HG03095 (cell line): ENCODE measurements around the gene FBXO38.

Source experiments
- ATAC-seq: cut with Tn5 transposase; IDR thresholded peaks from one replicate; pipeline ENCODE4 v1.9.1; 2021; ENCODE audit warnings: moderate library complexity; ENCODE audit not compliant: unreplicated experiment

Gene FBXO38

DNA sequence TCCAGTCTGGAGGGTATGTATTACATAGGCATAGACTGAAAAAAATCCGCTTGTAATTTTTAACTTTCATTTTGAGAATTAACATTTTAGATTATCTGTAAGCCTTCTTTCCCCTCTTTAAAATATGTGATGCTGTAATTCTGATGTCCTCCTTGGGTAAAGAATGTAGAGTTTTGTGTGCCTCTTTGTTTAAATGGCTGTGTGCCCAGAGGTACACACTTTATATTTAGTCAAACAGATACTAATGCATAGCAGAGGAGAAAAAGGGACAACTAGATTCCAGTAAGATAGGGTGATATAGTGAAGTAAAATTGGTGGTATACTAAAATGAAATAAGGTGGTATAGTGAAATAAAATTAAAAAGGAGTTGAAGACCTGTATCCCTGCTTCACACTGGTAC lies 1.3 kb downstream of the FBXO38 start:
- no peak for ATAC-seq

DNA sequence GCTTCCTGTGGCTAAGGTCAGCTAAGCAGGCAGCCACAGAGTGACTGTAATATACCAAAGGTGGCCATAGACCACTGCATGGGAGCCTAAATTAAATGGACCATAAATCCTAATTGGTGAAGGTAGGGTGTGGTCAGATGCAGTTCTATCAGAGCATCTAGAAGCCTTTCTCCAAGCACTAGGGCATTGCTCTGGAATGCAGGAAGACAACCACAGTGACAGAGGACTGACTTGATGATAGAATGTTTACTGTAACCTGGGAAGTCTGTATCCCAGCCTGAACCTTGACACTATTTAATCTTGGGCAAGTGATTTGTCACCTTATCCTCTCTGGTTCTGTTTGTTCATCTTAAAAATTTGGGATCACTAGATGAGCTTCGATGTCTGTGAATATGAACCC lies 2.3 kb downstream of the FBXO38 start:
- ATAC-seq: no peak

DNA sequence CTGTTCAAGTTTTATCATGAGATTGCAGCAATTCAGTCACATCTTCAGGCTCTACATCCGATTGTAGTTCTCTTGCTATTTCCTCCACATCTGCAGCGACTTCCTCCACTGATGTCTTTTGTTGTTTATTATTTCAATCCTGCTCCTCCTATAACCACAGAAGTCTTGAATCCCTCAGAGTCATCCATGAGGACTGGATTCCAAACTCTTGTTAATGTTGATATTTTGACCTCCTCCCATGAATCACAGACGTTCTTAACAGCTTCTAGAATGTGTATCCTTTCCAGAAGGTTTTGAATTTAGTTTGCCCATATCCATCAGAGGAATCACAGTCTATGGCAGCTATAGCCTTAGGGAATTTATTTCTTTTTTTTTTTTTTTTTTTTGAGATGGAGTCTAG lies 3.6 kb downstream of the FBXO38 start:
- no peak for ATAC-seq

DNA sequence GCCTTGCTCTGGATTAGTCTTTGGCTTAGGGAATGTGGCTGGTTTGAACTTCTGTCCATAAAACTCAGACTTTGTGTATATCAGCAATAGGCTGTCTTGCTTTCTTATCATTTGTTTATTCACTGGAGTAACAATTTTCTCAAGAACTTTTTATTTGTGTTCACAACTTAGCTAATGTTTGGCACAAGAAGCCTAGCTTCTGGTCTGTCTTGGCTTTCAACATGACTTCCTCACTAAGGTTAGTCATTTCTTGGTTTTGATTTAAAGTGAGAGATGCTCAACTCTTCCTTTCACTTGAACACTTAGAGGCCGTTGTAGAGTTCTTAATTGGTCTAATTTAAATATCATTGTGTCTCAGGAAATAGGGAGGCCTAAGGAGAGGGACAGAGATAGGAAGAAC lies 4.9 kb downstream of the FBXO38 start:
- no peak for ATAC-seq

DNA sequence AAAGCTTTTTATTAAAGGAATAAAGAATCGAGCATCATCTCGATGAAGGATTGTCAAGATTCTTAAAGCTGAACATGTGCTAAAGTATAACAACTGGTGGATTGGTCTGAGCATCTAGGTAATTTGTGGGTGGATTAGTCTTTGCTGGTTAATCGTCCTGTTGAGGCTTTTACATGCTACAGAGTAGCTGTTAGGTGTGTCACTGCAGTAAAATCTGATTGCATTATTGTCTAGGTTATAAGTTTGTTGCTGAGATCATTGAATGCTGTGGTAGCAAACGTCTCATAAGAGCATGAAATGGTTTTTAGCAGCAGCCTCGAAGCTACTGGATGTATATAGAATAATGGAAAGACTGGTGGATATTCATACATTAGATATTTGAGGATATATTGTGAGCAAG lies 7.2 kb downstream of the FBXO38 start:
- no peak for ATAC-seq

DNA sequence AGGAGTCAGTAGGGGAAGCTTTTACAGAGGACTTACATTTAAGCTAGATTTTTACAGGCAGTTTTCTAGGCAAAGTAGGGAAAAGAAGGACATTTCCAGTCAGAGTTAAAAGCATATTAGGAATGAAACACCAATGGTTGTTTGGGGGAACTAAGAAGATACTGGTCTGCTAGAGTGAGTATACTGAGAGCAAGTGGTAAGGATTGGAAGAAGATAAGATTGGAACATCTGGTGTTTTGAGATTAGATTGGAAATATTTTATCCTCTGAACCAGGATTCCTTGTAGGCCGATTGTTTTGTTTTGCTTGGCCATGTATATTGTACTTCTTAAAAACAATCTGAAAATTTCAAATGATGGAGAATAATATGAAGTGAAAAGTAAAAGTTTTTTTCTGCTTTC lies 7.7 kb downstream of the FBXO38 start:
- ATAC-seq: no peak

DNA sequence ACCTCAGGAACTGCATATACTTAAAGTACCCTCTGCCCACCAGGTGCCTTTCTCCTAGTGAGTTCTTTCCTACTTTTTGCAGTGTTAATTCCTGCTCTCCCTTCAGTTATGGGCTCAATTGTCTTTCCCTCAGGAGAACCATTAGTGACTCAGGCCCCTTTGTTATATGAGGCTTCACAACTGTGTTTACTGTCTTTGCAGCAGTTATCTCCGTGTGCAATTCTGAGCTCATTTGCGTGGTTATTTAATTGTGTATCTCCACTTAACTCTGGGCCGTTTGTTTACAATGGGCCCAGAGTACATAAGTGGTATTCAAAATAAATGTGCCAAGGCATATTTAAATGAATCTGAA lies 9.6 kb downstream of the FBXO38 start:
- no peak for ATAC-seq

DNA sequence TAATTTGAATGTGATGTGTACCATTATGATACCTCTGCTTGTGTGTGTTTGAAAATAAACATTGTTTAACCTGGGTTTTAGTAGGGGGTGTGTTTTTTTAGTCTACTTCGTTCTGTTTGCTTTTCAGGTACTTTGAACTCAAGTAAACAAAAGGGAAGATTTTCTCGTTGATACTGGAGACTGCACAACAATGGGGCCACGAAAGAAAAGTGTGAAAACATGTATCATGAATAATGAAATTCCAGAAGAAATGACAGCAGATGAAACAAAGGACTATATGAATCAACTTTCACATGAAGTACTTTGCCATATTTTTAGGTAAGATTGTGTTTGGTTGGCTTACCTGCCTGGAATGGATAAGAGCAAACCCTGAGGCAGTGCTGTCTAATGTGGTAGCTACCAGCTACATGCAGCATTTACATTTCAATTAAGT lies 10.8 kb downstream of the FBXO38 start:
- no peak for ATAC-seq

DNA sequence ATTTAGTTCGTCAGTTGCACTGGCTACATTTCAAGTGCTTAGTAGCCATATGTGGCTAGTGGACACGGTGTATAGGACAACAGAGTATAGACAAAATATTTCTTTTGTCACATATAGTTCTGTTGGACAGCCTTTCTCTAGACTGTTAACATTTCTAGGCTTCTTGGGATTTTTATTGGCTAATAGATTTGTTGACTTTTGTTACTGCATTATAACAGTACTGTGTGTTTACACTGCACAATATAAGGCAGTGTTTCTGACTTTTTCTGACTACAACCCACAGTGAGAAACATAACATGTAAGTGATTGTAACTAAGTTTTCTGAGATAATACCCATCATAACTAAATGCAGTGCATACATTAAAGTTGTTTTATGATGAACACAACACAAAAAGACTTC lies 11.3 kb downstream of the FBXO38 start:
- ATAC-seq: no peak

DNA sequence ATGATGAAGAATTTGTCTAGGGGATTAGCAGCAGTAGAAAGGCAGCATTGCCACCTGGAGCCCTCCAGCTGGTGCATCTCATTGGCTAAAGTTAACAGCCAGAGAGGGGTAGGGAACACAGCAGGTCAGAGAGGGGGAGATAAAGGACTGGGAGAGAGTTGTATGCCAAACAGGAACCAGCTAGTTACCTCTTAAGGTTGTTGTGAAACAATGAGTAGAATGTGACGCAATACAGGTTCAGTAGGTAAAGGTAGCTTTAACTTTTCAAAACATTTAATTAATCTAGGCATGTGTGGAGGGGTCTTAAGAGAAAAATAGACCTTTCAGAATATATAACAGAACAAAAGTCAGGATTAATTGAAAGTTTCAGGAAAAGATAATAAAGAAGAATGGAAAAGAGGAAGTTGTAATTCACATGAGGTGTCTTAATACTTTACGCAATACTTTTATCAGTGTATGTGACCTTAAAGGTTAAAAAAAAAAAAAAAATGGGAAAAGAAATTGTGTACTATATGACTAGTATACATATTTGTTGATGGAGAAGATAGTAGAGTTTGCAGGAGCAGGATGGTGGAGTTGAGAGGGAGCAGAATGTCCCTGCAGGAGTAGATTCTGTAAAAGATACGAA lies 14.3 kb downstream of the FBXO38 start:
- no peak for ATAC-seq

DNA sequence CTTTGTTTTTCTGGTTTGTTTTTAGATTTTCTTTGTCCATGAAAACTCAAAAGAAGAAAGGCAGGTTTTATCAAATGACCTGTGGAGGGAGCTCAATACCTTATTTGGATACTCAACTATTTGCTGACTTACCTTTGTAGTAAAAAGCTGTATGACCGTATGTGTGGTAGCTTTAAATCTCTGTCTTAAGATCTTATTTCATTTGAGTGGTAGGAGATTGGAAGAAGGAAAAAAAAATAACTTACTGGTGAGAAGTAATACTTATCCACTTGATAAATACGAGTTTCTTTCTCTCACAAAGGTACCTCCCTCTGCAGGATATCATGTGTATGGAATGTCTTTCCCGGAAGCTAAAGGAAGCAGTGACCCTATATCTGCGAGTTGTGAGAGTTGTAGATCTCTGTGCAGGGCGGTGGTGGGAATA lies 15.0 kb downstream of the FBXO38 start:
- no peak for ATAC-seq

DNA sequence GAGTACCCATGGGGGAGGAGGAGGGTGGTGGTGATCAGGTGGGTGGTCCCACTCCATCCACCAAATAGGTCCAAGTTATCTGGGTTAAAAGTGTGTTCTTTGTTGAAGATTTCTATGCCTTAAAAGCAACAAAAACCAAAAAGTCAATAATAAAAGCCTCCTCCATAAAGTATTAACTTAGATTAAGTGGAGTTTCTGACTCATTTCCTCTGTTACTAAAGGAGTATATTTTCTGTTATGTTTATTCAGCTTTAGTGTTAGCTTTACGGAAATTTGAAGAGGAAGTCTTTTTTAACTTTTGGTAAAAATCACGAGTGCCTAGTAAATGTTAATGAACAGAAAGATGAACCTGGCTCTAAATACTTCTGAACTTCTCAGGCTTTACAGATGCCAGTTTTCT lies 17.8 kb downstream of the FBXO38 start:
- no peak for ATAC-seq

DNA sequence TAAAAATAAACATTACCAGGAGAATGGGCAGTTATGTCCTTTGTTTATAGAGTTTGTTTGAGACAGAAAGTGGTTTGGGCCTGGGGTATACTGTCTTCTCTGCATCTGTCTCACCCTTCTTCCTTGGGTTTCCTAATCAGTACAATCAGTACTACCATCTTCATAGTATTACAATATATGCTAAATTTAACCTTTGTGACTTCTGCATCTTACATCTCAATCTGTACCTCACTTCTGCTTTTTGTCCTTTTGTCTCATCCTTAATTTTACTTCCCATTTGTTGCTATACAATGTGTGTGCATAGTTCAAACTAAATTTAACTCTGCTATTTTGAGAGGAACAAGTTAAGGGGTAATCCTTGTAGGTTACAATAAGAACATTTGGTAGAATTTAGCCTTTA lies 19.6 kb downstream of the FBXO38 start:
- ATAC-seq: peak; percentile 70

DNA sequence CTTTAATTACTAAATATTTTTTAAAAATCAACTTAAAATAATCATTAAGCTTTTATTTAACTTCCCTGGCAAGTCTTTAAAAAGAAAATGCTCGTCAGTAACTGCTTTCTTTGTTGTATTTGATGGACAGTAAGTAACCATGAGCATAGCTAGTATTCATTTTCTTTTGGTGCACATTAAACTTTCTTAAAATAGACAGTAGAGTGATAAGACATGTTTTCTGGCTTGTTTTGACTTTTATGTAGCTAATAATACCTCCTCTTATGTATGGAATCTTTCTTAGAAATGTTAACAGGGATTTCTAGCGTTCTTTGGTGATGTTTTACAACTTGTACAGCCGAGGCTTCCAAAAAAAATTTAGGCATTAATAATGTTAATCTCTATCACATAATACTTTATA lies 22.6 kb downstream of the FBXO38 start:
- ATAC-seq: no peak

DNA sequence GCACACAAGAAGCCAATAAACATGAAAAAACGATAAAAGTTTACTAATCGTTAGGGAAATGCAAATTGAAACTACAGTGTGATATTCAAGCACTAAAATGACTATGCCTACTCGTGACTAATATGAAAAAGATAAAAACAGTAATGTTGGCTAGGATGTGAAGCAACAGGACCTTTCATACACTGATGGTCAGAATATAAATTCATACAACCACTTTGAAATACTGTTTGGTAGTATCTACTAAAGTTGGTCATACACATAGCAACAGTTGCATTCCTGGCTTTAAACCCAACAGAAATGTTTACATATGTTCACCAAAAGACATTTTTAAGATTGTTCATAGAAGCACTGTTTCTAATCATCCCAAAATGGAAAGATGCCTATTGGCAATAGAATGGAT lies 24.3 kb downstream of the FBXO38 start:
- no peak for ATAC-seq

DNA sequence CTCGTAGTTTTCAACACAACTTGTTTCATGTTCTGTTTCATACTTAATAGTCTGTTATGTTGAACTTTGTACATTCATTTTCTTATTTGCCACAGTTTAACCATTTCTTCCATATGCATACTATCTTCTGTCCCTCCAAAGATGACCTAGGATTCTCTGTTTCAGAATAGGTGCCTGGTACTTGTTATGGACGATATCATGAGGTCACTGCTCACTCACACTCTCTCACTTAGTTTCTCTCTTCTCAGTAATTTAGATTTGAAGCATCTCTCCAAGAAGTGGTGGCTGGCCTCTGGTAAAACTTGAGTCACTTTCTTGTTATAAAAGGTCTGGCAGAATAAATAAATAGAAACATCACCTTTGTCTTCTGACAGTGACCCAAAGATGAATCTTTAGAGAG lies 28.4 kb downstream of the FBXO38 start:
- ATAC-seq: no peak

DNA sequence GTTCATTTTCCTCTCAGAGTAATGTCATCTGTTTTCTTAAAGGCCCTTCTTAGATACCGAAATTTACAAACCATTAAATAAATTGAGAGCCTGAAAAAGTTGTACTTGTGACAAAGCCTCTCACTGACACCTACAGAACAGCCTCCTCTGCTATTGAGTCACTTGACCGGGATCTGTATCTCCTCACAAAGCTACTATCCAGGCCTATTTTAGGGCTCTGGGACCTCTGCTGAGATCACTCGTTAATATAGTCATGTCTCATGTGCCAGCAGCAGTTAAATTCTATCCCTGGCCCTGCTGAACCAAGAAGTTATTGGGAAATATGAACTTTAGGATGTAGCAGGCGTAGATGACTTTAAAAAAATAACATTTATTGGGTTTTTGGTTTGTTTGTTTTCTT lies 31.1 kb downstream of the FBXO38 start:
- no peak for ATAC-seq

DNA sequence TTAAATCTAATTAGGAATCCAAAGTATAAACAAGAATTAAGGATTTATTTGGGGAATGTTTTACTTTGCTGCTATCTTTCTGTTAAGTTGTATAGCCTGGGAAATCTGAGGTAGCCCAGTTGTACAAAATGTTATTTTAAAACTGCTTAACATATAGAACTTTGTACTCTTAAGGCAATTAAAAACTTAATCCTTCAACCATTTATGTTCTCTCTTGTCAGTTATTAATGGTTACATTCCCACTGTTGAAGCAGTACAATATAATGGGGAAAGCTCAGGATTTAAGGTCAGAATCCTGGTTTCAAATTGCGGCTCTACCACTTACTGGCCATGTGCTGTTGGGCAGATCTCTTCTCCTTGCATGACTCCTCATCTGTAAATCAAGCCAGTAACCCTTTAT lies 32.7 kb downstream of the FBXO38 start:
- ATAC-seq: no peak

DNA sequence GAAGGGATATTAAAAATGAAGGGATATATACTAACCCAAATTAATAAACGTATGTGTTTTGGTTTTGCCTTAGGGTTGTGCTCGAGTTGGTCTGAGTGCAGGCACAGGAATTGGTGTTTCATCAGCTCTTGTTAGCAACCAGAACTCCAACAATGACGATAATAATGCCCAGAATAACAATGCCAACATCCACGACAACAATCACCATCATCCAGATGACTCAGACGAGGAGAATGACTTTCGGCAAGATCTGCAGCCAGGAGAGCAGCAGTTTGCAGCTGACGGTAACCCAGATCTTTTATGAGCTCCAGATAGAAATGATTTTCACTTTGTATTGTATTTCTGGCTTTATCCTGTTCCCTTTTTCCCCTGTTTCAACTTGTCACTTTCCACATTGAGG lies 33.2 kb downstream of the FBXO38 start:
- no peak for ATAC-seq

DNA sequence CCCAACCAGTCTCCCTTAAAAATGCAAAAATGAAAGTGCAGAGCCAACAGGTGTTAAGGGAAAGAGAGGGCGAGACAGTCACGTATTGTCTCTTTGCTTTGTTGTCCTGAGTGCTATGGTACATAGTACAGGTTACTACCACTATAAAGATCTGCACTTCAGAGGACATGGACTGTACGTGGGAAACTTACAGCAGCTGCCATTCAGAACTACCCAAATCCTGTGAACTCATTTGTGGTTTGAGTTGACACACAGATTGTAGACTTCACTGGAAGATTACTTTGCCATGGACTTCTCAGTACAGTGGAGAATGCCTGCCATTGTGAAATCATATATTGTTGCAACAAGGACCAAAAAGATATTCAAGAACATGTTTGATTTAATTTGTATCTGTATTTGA lies 34.8 kb downstream of the FBXO38 start:
- no peak for ATAC-seq

DNA sequence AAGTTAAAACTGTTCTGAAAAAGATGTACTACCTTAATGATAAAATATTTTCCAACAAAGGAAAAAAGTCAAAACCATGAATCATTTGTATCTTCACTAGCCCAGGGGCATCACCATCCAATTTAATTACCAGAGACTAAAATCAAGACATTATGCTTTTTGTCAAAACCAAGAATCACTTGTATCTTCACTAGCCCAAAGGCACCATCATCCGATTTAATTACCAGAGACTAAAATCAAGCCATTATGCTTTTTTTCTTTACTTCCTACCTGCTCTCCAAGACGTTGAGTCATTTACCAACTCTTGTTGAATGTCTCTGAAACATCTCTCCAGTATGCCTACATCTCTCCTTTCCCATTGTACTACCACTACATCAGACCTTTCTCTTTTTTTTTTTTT lies 37.9 kb downstream of the FBXO38 start:
- ATAC-seq: no peak

DNA sequence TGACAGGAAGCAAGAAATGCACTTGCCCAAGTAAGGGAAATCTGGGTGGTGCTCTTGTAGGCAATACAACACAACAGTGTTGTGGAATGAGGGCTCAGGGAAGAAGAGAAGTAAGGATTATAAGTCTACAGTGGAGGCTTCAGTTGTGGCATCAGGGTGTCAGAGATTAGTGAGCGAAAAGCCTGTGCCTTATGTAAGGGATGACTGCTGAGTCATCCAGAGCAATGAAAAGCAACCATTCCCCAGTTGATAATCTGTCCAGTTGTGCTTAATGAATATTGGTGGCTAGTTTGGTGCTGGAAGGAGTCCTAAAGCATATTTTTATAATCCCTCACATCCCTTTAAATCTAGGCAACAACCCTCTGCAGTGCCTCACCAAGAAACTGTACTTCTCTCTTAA lies 42.0 kb downstream of the FBXO38 start:
- no peak for ATAC-seq

DNA sequence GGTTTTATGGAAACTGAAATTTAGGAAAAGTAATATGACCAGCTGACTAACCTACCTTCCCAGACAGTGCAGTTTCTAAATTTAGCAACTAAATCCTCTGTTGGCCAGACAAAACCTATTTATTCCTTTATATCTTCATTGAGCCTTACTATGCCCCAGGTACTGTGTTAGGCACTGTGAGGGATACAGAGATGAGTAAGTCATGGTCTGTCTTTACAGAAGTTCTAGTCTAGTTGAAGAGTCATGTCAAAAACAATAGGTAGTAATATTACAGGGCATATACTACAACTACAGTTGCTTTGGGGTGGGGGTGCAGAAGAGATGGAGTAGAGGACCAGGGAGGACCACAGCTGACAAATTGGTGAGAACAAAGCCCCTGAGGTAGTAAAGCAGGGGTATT lies 42.8 kb downstream of the FBXO38 start:
- ATAC-seq: no peak
